ENCODE measurements around the gene NEK2.
"Not testable (repeated sequence)": the region's sequence is repeated elsewhere in the genome, so short reads cannot be mapped to it uniquely, and the experiment has no call there.

The NEK2 gene

GRCh38 chr1:211675230-211676105 is at the start of gene NEK2:
TSS of gene NEK2 (minus strand) at chr1:211675621. CDS start at chr1:211675479, 142 bp downstream.
- DNase-seq (ENCODE audit: low read depth), result peak; percentile 90

- DNase-seq (ENCODE audit: low read depth), result no peak
Measured at GRCh38 chr1:211724687-211725196, 49.3 kb upstream of the NEK2 start.

GRCh38 chr1:211723273-211723672 is 47.9 kb upstream of the NEK2 start:
- no peak for DNase-seq (ENCODE audit: low read depth)

- no peak for DNase-seq (ENCODE audit: low read depth)
Measured at GRCh38 chr1:211722277-211723175, 47.1 kb upstream of the NEK2 start.

GRCh38 chr1:211716555-211716954 is 41.1 kb upstream of the NEK2 start:
- not testable (repeated sequence) for DNase-seq (ENCODE audit: low read depth)

GRCh38 chr1:211715971-211716370 is 40.5 kb upstream of the NEK2 start:
- no peak for DNase-seq (ENCODE audit: low read depth)

- DNase-seq (ENCODE audit: low read depth), result no peak
Measured at GRCh38 chr1:211714154-211714553, 38.7 kb upstream of the NEK2 start.

- no peak for DNase-seq (ENCODE audit: low read depth)
Measured at GRCh38 chr1:211713231-211713630, 37.8 kb upstream of the NEK2 start.

- DNase-seq (ENCODE audit: low read depth), result no peak
Measured at GRCh38 chr1:211711315-211711705, 35.9 kb upstream of the NEK2 start.

GRCh38 chr1:211710566-211711314 is 35.3 kb upstream of the NEK2 start:
- DNase-seq (ENCODE audit: low read depth), result no peak

GRCh38 chr1:211708926-211709325 is 33.5 kb upstream of the NEK2 start:
- no peak for DNase-seq (ENCODE audit: low read depth)

- DNase-seq (ENCODE audit: low read depth), result no peak
Measured at GRCh38 chr1:211708006-211708405, 32.6 kb upstream of the NEK2 start.

- no peak for DNase-seq (ENCODE audit: low read depth)
Measured at GRCh38 chr1:211705467-211706091, 30.2 kb upstream of the NEK2 start.

- no peak for DNase-seq (ENCODE audit: low read depth)
Measured at GRCh38 chr1:211704543-211704942, 29.1 kb upstream of the NEK2 start.

GRCh38 chr1:211703812-211704537 is 28.6 kb upstream of the NEK2 start:
- no peak for DNase-seq (ENCODE audit: low read depth)

GRCh38 chr1:211701733-211702132 is 26.3 kb upstream of the NEK2 start:
- DNase-seq (ENCODE audit: low read depth), result no peak

GRCh38 chr1:211699059-211699458 is 23.6 kb upstream of the NEK2 start:
- DNase-seq (ENCODE audit: low read depth), result no peak

GRCh38 chr1:211698161-211699026 is 23.0 kb upstream of the NEK2 start:
- DNase-seq (ENCODE audit: low read depth), result peak; percentile 19

- DNase-seq (ENCODE audit: low read depth), result no peak
Measured at GRCh38 chr1:211697356-211697755, 21.9 kb upstream of the NEK2 start.
